Spinal cord (tissue), 10 donors: ENCODE data around the gene PRDM16. TPM values are rescaled to one million over a fixed set of nuclear protein-coding genes. Genes with fewer than 3 reads are reported as not detected.

Source experiments
- DNase-seq, 6 donors: peaks; one replicate each; pipeline versions ENCODE4 v3.0.0 to v3.0.0-alpha.2; 2013 to 2015; ENCODE audit warnings: low spot score in 6 of 6, low read depth in 4 of 6
- H3K27ac ChIP-seq: one replicate; pipeline ENCODE4 v1.5.1; 2013; ENCODE audit warnings: low read depth, low read length, control low read depth
- H3K27me3 ChIP-seq: one replicate; pipeline ENCODE4 v1.6.1; 2013; ENCODE audit warnings: low read length; ENCODE audit not compliant: control insufficient read depth, insufficient read depth
- H3K36me3 ChIP-seq: one replicate; pipeline ENCODE4 v1.6.1; 2013; ENCODE audit warnings: low read length; ENCODE audit not compliant: control insufficient read depth, insufficient read depth
- H3K4me1 ChIP-seq: one replicate; pipeline ENCODE4 v1.6.1; 2013; ENCODE audit warnings: low read length; ENCODE audit not compliant: control insufficient read depth, insufficient read depth
- H3K4me3 ChIP-seq: one replicate; pipeline ENCODE4 v1.5.1; 2013; ENCODE audit warnings: low read depth, low read length, control low read depth
- H3K9me3 ChIP-seq: one replicate; pipeline ENCODE4 v1.6.1; 2013; ENCODE audit warnings: low read length; ENCODE audit not compliant: control insufficient read depth, insufficient read depth
- WGBS: methylation state at CpG from one replicate; pipeline ENCODE4 v1.1.5; 2013; ENCODE audit warnings: missing lambda C conversion rate; ENCODE audit not compliant: insufficient coverage; 5-methylcytosine and 5-hydroxymethylcytosine counted together
- polyA plus RNA-seq, 2 donors: library from polyadenylated mRNA; unstranded; fragments of 120-200 nt; gene quantifications; one replicate each; pipeline ENCODE4 v1.2.1, GENCODE V29; 2013; ENCODE audit not compliant: insufficient read length in 2 of 2
- total RNA-seq, 2 donors: library from RNA; depleted of rRNA in 1 of 2; stranded (reverse); fragments of 120-200 nt in 1 of 2; fragments of >200 nt in 1 of 2; gene quantifications; one replicate each; pipeline versions ENCODE4 v1.2.3 to v1.2.4, GENCODE V29; 2013 to 2014
- donor health status: healthy.

Gene PRDM16
- total and polyA plus RNA-seq, 4 donors = 6.1 to 8.3 (median 7.3) TPM

DNA sequence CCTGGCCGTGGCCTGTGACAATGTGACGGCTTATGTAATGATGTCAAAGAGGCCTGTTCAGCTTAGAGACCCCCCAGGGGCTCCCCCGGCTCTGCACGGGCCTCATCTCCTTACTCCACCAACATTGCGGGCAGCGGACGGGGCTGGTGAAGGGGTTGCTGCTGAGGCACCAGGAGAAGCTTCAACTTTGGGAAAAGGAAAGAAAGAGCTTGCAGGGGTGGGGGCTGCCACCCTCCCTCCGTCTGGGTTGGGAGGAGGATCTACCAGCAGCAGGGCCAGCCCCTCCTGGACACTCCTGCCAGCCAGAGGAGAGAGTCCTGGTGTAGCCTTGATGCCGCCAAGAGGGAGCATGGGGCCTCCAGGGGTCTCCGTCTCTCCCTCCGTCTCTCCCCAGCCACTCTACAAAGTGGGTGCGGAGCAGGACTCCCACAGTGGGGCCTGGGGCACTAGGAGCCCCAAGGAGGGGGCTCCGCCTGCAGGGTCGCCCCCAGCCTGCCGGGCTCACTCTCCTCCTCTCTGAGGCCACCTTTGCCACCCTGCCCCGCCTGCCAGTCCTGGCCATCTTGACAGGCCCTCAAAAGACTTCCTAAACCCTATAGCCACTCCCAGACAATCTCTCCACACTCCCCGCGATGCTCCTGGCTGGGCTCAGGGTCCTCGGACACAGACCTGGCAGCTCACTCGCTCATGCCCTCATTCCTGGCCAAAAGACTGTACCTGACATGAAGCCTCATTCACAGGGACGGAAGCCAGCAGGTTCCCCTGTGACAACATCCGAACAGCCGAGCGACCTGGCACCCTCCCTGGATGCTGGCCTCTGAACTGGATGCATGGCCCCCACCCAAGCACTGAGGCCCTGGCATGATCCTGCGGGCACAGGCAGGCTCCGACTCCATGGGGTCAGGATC, 255.0 kb downstream of the PRDM16 start:
- Histone ChIP-seq H3K36me3 (peaks cover 11% of the 10 kb centered on the region), H3K4me1 (peaks cover 89% of the 10 kb centered on the region), H3K4me3 (no peak overlapping the region), H3K9me3 (no peaks in the 10 kb centered on the region), H3K27ac (no peak overlapping the region), H3K27me3 (peaks cover 3% of the 10 kb centered on the region)
- no peak for DNase-seq
- 85% methylated on average over 19 of the region's 26 CpGs for WGBS

DNA sequence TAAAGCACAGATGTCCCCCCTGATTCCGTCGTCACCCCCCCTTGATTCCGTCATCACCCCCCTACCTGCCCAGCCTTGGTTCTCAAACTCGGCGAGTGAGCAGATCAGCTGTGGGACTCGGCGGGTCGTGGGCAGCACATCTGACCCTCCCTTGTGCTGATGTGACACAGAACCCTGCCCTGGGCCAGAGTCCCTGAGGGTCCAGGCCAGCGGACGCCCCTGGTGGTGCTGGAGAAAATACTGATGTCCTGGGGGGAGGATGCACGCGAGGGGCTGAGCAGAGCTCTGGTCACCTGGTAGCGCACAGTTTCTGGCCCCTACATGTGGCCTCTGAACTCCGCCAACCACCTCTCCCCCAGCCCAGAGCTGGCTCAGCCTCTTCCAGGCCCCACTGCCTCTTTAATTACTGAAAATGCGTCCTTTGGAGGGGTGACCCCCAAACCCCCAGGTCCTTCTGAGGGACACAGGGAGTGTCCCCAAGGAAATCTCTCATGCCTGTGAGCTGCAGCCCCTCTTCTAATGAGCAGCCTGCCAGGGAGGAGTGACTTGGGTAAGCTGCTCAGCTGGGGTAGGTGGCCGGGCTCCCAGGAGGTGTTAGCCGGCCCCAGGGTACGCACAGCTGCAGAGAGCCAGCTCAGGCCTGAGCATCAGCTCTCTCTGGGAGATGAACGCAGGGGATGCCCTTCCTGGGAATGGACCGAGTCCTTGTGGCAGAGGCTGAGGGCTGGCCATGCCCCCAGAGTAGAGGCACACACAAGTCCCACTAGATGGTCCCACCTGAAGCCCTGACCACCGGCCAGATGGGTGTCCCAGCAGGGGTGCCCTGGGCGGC, 255.9 kb downstream of the PRDM16 start:
- no peak for DNase-seq
- Histone ChIP-seq H3K9me3 (no peaks in the 10 kb centered on the region), H3K27ac (no peak overlapping the region), H3K4me1 (peaks cover 88% of the 10 kb centered on the region), H3K4me3 (no peak overlapping the region), H3K36me3 (peaks cover 11% of the 10 kb centered on the region), H3K27me3 (peaks cover 3% of the 10 kb centered on the region)
- WGBS = 90% methylated on average over 21 of the region's 22 CpGs

DNA sequence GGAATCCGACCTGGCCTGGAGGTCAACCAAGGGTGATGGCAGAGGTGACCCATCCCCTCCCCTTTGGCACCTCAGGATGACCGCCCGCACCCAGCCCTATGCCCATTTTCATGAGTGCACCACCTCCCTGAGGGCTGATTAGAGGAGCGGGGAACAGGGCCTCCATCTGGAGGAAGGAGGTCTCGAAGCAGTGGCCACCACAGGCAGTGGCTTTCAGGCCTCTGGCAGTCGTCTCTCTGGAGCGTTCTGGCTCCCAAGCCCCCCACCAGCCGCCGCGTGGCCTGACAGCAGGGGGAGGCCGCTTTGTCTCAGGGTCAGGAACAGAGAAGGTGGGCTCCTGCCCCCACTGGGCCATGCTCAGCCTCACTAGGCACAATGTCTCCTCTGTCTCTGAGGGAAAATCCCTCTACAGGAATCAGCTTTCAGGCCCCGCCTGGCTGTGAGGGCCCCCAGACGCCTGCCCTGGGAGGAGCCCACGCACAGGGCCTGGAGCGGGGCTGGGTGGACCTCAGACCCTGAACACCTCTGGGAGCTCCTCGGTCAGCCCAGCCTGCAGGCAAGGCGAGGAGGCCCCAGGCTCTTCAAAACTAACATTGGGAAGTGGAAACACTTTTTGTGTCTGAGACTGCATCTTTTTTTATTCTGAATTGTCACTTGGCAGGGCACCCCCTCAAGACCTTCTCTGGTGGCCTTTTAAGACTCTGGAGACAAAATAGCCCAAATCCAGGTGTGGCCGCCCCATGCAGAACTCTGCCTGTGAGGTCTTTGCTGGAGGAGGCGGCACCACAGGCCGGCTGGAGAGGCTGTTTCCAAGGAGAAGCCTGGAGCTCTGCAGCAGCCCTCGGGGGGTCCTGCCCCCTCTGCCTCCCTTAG, 257.7 kb downstream of the PRDM16 start:
- Histone ChIP-seq H3K4me3 (no peak overlapping the region), H3K27me3 (peaks cover 3% of the 10 kb centered on the region), H3K4me1 (peaks cover 97% of the 10 kb centered on the region), H3K9me3 (no peaks in the 10 kb centered on the region), H3K36me3 (peaks cover 16% of the 10 kb centered on the region), H3K27ac (peak overlapping the region; percentile 10)
- WGBS = 62% methylated on average over 15 of the region's 21 CpGs
- DNase-seq = no peak

DNA sequence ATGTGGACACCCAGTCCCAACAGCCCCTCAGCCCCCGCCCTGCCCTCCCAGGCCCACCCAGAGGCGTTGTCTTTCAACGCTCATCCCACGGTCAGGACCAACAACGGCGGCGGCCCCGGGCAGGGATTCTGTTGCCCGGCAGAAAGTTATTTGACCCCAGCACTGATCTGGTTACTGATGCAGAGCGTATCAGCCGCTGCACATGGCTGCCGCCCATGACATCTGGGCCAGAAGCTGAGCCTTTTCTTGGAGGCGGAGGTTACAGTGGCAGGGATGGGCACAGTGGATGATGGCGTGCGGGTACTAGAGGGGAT, 258.3 kb downstream of the PRDM16 start:
- Histone ChIP-seq H3K4me3 (no peak overlapping the region), H3K4me1 (peaks cover 97% of the 10 kb centered on the region), H3K27me3 (peaks cover 3% of the 10 kb centered on the region), H3K36me3 (peaks cover 18% of the 10 kb centered on the region), H3K27ac (peak overlapping the region; percentile 10), H3K9me3 (no peaks in the 10 kb centered on the region)
- no peak for DNase-seq
- 38% methylated on average over 12 of the region's 15 CpGs for WGBS

DNA sequence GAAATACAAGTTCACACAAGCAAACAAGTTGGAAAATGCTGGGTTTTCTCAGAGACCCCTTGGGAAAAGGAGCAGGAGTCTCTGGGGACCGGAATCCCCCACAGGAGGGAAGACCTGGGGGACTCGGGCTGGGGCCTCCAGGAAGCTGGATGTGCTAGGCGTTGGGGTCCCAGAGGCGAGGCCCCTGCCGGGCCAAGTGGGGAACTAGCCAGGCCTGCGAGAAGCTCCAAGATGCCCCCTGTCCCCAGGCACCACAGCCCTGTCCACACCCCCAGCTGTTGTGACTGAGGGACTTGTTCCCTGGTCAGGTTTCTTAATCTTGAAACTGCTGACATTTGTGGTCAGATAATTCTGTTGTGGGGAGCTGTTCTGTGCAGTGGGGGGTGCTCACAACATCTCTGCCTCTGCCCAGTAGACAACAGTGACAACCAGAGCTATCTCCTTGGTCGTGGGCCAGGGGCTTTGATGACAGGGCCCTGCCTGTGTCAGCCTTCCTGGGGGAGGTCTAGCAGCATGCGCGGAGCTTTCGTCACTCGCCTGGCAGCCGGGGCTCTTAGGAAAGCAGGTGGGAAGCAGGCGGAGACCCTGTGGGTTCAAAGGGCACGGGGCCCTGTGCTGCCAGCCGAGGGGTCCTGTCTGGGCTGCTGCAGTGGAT, 259.1 kb downstream of the PRDM16 start:
- 77% methylated on average over 14 of the region's 15 CpGs for WGBS
- H3K4me3 ChIP-seq = no peak overlapping the region
- peaks cover 18% of the 10 kb centered on the region for H3K36me3 ChIP-seq
- H3K27ac ChIP-seq = no peak overlapping the region
- H3K27me3 ChIP-seq = peaks cover 3% of the 10 kb centered on the region
- H3K4me1 ChIP-seq = peaks cover 97% of the 10 kb centered on the region
- H3K9me3 ChIP-seq = no peaks in the 10 kb centered on the region
- no peak for DNase-seq

DNA sequence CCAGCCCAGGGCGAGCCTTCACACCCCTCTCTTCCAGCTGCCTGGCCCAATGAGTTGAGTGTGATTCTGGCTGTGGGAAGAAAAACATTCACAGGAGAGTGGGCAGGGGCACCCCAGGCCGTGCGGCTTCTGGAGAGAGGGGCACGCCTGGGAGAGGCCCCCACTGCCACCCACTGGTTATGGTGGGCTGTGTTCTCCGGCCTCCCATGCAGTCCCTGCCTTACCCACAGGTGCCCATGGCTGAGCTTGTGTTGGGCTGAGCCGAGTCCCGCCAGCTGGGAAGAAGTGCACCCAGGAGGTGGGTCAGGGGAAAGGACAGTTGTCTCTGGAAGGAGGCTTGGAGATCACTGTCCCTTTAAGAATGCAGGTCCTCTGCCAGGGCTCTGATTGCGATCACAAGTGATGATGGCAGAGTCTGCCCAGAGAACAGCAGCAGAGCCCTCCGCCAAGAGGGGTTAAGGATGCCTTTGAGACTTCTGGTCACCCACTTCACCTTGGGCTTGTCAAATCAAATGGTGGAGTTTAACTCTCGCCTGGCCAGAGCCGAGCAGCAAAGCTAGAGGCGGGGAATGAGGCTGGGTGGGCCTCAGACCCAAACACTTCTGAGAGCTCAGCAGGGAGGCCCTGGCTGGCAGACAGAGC, 260.8 kb downstream of the PRDM16 start:
- Histone ChIP-seq H3K4me1 (peaks cover 97% of the 10 kb centered on the region), H3K27ac (no peak overlapping the region), H3K9me3 (no peaks in the 10 kb centered on the region), H3K27me3 (no peaks in the 10 kb centered on the region), H3K36me3 (peaks cover 16% of the 10 kb centered on the region), H3K4me3 (no peak overlapping the region)
- WGBS = 66% methylated on average over 11 of the region's 12 CpGs
- peak in 1 of 6 donors; percentile 33 for DNase-seq

DNA sequence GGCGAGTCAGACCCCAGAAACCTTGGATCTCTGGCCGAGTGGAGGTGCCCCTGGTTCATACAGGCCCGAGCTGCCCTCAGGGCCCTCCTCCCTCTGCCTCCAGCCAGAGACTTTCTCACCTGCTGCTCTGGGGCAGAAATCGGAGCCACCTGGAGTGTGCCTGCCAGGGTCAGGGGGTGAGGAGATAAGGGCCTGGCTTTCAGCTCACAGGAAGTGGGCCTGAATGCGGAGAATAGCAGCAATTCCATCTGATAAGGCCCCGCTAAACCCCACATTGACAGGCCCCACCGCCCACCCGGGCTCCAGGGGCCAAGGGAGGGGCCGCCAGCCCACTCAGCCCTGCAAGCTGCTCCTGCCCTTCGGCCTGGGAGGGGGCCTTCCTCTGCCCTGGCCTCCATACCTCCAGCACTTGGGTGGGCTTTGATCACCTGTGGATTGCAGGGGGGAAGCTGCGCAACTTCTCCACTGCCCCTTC, 261.8 kb downstream of the PRDM16 start:
- WGBS = 81% methylated on average over 9 of the region's 11 CpGs
- Histone ChIP-seq H3K9me3 (no peaks in the 10 kb centered on the region), H3K27ac (no peak overlapping the region), H3K36me3 (peaks cover 13% of the 10 kb centered on the region), H3K4me3 (no peak overlapping the region), H3K27me3 (no peaks in the 10 kb centered on the region), H3K4me1 (peaks cover 98% of the 10 kb centered on the region)
- DNase-seq = no peak

DNA sequence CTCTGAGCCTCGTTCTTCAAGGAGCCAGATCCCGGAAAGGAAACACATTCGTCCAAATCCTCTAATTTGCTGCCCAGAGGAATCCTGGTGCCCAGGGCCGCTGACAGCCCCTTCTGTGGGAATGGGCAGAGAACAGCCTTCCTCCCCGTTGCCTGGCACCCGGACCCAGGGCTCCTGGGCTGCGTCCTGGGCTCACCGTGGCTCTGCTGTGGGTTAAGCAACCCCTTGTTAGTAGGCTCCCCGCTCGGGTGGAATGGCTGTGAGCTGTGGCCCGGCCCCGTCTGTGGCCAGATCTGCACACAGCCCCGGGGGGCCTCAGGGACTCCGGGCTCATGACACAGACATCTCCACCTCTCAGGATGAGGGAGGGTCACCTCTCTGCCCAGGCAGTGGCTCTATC, 262.6 kb downstream of the PRDM16 start:
- no peak overlapping the region for H3K27ac ChIP-seq
- WGBS = 71% methylated on average over 12 of the region's 14 CpGs
- H3K27me3 ChIP-seq = no peaks in the 10 kb centered on the region
- DNase-seq = no peak
- H3K9me3 ChIP-seq = no peaks in the 10 kb centered on the region
- H3K4me1 ChIP-seq = peaks cover 93% of the 10 kb centered on the region
- no peak overlapping the region for H3K4me3 ChIP-seq
- H3K36me3 ChIP-seq = peaks cover 10% of the 10 kb centered on the region
